ENCODE results near the gene EPHA5.

DNA sequence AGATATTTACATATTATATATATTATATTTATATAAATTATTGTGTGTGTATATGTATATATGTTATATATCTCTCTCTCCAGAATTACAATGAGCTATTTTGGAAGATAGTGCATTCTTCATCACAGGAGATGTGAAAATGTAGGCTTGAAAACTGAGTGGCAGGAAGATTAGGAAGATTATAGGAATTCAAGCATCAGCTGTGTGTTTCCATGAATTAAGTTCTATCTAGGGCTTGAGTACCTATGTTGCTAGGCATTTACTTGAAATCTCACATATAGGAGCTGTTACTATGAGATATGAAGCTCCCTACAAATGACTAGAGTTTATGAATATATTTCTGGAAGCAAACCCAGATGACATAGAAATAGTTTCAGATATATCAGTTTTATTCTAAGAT lies 328.7 kb downstream of the EPHA5 start:
- no peak for TF ChIP-seq PATZ1 (CRISPR knock-in tag; IDR thresholded peaks at IDR 0.05; ENCODE audit: borderline replicate concordance)
- TF ChIP-seq PPARA (CRISPR knock-in tag; IDR thresholded peaks at IDR 0.05; ENCODE audit: borderline replicate concordance), result no peak
- TF ChIP-seq ZFP30 (CRISPR knock-in tag; IDR thresholded peaks at IDR 0.05), result no peak
- no peak for TF ChIP-seq GLIS3 (CRISPR knock-in tag; IDR thresholded peaks at IDR 0.05)
- TF ChIP-seq RARB (CRISPR knock-in tag; IDR thresholded peaks at IDR 0.05), result no peak
- TF ChIP-seq, protein P1, sequence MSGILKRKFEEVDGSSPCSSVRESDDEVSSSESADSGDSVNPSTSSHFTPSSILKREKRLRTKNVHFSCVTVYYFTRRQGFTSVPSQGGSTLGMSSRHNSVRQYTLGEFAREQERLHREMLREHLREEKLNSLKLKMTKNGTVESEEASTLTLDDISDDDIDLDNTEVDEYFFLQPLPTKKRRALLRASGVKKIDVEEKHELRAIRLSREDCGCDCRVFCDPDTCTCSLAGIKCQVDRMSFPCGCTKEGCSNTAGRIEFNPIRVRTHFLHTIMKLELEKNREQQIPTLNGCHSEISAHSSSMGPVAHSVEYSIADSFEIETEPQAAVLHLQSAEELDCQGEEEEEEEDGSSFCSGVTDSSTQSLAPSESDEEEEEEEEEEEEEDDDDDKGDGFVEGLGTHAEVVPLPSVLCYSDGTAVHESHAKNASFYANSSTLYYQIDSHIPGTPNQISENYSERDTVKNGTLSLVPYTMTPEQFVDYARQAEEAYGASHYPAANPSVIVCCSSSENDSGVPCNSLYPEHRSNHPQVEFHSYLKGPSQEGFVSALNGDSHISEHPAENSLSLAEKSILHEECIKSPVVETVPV (CRISPR knock-in tag; IDR thresholded peaks at IDR 0.05), result no peak
- no peak for TF ChIP-seq OSR1 (CRISPR knock-in tag; IDR thresholded peaks at IDR 0.05)
- no peak for TF ChIP-seq CSDC2 (CRISPR knock-in tag; IDR thresholded peaks at IDR 0.05)

Data from SK-N-SH treated with all-trans-retinoic acid at 6 μM for 48 hours (cell line).